Stimulated activated CD4-positive, alpha-beta T cell treated with anti-CD3 and anti-CD28 coated beads, Interleukin-4, amount 100 ng/mL, for 4 hours (primary cell): ENCODE measurements around the gene ELL2.

Experiments used
- DNase-seq, 2 experiments: peaks; one replicate each; pipeline ENCODE4 v3.0.0-alpha.2; 2020

Gene ELL2

DNA sequence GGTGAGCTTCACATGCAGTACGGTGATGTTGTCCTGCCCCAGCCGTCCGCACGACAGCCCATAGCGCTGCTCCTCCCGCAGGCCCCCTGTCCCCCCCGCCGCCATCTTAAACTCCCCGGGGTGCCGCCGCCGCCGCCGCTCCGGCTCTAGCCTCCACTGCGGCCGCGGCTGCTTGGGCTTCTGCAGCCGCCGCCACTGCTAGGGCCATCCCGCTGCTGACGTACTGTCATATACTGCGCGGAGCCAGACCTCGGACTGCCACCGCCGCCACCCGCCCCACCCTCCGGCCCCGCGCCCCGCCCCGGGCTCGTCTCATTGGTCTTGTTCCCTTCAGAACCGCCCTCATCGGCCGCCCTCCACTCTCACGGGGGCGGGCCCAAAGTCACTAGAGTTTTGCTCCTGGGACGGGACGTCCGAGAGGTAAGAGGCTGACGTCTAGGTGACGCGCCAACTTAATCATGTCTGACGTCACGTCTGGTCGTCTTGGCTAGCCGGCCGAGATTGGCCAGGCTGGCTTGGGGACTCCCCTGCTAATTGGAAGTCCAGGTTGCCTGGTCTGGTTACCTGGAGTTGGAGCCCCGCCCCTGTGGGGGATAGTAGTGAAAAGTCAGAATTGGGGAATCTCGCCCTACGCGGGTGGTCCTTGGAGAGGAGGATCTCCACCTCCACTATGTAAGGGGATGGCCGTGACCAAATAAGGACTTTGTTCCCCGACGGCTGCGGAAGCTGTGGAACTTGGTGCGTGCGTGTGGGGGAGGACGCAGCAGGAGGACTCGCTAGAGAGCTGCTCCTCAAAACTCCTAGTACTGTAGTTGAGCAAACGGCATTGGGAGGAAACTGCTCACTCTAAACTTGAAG is at the start of gene ELL2:
Gene ELL2 (minus strand): TSS at position 235 of the 858 bp plus-strand sequence. CDS start 130 bp downstream, at position 105.
- peak; percentile 96 to 97 for DNase-seq

DNA sequence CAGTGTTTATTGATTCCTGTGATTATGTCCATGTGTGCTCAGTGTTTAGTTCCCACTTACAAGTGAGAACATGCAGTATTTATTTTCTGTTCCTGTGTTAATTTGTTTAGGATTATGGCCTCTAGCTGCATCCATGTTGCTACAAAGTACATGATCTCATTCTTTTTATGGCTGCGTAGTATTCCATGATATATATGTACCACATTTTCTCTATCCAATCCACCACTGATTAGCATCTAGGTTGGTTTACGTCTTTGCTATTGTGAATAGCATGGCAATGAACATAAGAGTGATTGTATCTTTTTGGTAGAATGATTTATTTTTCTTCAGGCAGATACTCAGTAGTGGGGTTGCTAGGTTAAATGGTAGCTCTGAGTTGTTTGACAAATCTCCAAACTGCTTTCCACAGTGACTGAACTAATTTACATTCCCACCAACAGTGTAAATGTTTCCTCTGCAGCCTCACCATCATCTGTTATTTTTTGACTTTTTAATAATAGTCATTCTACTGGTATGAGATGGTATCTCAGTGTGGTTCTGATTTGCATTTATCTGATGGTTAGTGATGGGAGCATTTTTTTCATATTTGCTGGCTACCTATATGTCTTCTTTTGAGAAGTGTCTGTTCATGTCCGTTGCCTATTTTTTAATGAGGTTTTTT is 47.5 kb upstream of the ELL2 start:
- DNase-seq: no peak

DNA sequence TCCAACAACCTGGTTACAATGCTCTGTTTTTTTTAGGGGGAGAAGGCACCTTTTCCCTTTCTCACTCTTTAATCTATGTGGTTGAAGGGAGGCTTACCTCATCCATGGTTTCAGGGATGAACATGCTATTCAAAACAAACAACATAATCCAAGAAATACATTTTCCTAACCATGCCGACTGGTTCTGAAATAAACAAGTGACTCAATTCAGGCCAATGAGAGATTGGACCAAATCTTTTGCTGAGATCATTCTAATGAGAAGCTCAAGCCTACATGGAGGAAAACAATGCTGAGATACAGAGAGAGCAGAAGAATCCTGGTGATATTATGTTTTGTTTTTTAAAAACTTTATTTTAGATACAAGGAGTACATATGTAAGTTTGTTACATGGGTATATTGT is 46.8 kb upstream of the ELL2 start:
- no peak for DNase-seq

DNA sequence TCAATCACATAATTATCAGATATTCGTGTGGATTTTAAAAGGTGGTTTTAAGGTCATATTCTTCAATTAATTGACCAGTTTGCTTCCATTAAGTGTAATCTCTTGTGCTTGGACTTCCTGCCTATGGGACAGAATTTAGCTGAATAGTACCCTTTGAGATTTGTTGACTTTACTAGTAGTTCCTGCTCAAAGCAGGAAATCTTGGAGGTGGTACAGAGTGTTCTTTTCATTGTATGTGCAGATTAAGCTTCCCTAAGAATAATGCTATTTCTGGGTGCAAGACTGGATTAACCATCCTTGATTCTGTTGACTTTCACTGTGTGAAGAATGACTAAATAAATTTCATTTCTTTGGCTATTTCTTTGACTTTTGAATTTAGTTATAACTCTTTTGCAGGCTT is 45.4 kb upstream of the ELL2 start:
- DNase-seq: no peak

DNA sequence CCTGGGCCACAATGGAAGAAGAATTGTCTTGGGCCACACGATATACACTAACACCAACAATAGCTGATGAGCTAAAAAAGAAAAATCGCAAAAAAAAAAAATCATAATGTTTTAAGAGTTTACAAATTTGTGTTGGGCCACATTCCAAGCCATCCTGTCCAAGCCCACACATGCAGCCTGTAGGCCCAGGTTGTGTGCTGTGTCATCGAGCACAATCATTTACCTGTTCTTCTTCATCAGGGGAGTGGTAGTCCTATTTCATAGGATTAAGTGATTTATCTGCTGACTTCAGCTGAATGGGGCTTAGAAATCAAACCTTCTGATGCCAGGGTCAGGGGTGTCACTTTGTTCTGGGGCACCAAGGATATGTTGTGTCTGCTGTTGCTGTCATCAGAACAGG is 44.6 kb upstream of the ELL2 start:
- no peak for DNase-seq

DNA sequence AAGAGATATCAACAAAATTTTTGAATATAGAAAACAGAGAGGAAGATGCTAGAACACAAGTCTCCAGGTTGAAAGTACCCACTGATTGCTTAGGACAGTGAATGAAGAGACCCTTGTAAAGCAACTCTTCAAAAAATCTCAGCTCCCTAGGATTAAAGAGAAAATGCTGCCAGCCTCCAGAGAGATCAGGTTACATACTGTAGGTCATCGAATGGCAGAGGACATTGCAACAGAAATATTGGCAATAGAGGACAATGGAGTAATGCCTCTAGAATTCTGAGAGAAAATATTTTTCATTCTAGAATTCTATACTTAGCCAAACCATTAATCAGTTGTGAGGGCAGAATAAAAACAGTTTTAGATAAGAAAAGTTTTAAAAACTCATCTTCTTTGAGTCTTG is 43.1 kb upstream of the ELL2 start:
- DNase-seq: no peak

DNA sequence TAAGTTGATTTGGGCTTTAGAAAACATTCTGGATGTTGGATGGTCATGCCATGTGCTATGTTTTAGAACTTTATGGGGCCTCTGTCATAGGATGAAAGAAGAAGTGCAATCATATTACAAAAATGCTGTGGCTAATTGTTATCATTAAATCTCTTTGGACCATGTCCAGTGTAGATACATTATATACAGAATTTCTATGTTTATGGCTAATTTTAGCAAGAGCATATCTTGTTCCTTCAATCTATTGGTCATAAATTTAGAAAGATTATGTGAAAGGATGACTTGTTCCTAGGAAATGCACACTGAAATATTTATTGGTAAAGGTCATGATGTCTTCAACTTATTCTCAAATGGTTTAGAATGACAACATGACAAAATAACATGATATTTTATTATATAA is 42.4 kb upstream of the ELL2 start:
- no peak for DNase-seq

DNA sequence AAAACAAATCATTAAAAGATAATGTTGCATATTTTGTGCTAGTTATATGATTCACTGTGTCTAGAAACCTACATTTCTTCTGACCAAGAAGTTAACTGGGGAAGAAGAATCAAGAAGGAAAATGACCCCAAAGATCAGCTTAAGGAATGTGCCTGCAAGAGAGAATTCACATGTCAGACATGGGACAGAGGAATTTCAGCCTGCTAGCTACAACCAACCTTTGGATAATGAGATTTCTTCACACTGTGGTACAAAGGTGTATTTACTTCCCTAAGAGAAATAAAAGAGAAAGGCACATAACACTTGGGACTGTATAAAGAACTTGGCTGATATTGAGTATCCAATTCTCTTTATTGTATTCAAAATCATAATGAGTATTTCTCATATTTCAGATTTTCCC is 39.6 kb upstream of the ELL2 start:
- DNase-seq: no peak

DNA sequence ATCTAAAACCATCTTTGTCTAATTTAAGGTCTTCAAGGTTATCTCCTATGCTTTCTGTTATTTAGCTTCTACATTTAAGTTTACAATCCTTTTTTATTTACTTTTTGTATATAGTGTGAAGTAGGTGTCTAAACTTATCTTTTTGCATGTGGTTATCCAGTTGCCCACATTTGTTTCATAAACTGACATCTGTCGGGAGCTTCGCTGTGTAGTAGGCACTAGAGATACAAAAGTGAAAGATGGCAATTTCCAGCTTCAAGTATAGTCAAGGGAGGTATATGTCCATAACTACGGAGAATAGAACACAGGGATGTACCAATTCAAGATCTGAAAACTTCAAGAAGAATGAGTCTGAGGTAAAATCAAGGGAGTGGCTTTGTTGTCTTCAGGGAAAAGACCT is 38.7 kb upstream of the ELL2 start:
- no peak for DNase-seq

DNA sequence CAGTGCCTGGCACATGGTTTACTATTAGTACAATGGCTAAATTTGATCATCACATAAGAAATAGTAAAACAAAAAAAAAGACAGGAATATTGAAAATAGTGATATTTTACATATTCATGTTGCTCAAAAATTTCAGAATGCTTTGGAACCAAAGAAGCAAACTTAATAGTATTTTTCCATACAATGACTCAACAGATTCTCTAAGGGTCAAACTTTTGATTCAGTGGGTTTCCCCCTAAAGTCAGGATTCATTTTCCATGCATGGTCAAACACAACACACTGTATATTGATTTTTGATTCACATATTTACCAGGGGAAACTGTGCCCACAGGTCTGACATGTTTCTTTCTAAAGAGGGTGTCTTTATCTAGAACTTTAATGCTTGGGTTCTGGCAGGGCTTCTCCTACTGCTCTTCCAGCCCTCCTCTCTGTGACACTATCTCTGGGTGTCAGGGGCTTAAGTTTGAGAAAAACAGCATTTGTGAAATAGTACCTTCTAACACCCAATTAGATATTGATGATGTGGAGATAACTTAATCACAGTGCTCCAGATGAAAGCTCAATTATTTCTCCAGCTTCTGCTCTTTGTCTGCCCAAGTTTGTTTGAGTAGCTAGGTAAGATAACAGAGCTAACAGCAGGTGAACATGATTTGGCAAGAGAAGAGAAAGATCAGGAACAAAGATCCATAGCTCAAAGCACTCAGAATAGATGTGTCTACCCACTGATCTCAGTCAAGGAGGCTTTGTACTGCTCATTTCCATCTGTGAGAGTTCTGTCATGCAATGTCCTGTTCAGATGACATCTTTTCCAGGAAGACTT is 35.5 kb upstream of the ELL2 start:
- DNase-seq: no peak

DNA sequence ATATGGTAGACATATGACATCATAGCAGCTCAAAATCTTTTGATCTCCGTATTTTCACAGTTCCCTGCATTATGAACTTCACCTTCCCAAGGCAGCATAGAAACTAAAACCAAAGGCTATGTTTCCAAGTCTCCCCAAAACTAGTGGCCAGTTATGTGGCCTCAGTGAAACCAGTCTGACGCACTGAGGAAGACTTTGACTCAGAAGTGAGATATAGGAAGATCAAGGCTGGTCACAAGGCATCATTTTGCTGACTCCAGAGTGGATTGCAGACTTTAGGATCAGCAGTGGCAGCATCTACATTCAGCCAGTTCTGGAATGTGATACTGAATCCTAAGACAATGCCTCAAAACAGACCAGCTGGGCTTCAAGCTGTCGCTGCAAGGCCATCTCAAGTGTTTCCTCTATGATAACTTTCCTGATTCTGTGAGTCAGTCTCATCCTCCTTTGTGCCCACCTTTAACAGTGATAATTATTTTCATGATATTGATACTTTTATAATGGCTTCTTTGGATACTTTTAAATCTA is 34.4 kb upstream of the ELL2 start:
- DNase-seq: no peak

DNA sequence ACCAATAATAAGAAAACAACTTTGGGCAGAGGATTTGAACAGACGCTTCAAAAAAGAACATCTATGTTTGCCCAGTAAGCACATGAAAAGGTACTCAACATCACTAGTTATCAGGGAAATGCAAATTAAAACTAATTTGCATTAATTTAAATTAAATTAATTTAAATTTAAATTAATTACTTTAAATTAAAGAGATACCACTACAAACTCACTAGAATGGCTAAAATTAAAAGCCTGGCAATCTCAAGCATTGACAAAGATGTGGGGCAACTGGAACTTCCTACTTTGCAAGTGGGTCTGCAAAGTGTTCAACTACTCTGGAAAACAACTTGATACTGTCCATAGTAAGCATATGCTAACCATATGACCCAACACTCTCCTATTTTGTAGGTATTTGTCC is 32.1 kb upstream of the ELL2 start:
- DNase-seq: no peak

DNA sequence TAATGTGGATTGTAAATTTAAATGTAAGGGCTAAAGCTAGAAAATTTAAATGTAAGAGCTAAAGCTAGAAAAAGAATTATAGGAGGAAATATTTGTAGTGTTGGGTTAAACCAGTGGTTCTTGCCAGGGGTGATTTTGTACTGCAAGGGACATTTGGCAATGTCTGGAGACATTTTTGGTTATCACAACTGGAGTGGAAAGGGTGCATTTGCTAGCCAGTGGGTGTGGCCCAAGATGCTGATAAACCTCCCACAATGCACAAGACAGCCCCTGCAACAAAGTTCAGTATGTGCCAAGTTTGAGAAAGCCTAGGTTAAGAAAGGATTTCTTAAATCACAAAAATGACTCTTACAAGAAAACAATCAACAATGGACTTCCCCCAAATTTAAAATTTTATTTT is 31.6 kb upstream of the ELL2 start:
- no peak for DNase-seq

DNA sequence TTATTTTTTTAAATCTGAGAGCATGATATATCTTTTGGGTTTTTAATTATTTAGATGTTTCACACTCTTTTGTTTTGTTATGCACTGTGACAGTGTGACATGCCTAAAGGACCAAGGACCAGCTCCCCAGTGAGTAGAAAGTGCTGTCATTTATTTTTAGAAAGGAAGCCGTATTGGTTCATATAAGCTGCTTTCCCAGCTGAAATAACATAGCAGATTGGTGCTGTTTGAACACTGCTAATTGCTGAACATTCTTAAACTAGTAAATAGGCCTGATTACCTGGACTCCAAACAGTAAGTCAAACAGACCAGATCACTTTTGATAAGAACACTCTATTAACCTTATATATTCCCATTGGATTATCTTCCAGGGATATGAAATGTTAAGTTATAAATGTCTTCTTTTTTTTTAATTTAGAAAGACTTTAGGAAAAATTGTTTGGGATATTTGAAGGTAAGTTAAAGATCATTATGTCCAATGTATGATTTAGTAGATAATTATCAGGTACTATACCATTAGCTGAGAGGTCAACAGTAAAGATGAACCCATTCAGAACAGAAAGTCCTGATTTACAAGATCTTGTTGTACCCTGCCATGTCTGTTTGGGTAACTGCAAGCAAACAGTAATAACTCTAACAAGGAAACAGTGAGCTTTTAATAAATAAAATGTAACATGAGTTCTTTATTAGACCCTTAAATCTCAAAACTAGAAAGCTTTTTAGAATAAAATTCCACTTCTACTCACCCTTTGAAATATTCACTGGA is 27.8 kb upstream of the ELL2 start:
- no peak for DNase-seq

DNA sequence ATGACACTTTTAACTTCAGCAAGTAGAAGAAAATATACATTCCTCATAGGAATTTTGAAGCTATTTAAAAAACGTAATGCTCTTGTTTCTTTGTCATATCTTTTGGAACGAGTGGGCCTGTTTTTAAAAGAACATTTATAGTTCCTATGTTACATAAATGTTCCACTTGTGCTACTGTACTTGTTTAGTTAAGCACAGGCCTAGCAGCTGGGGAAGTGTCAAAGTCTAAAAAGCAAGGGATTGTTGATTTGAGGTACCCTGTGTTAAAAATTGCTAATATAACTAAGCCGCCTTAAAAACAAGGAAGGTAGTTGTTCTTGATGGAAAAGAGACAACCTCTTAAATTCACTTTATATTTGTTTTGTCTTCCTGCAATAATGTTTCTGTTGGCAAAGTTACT is 27.2 kb upstream of the ELL2 start:
- DNase-seq: no peak

DNA sequence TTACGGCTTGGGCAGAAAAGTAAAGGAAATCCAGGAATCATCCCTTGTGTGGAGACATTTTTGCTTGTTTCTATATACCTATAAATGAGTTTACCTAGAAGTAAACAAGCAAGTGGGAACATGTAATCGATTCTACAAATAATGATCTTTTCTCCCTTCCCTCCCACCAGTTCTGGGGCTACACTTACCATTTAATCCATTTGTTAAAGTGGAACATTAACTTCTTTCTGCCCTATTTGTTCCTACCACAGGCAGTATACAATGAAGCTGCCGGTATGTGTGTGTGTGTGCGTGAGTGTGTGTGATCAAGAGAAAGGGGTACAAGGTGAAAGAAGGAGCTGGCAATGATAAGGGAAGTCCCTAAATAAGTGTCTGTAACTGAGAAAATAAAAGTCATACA is 26.4 kb upstream of the ELL2 start:
- no peak for DNase-seq

DNA sequence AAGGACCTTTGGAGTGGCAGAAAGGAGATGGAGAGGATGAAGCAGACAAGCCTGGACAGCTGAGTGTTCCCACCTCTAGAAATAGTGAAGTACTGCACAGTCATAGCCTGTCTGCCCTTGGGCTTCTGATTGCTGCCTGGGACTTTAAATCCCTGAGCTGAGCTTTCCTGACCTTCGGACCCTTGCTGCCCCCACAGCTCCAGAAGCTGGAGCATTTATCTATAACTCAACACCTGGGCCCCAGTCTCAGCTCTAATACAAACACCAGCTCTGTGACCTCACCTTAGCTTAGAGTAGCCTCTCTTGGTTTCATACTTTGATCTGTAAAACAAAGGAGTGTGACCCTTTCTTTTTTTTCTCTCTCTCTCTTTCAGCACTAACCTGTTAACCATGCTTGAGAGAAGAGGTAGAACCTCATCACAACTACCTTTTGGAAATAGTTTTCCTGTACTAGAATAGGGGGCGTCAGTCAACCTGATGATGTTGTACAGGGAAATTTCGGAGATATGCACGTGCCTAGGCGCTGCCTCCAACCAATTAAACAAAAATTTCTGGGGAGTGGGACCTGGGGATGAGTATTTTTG is 25.4 kb upstream of the ELL2 start:
- no peak for DNase-seq

DNA sequence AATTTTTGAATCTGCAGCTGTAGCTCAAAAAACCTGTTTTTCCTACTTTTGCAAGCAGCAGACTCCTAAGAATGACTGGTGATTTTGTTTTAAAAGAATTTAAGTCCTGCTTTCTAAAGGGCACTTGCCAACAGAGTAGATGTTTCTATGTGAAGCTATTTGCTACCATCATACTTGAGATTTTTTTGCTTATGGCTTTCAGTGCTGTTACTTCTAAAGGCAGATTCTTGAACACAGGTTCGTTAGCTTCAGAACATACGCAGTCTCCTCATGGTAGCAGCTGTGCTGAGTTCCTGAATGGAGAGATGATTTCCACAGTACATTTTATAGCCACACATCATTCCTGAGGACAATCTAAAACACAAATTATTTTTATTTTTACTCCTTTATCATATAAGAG is 24.4 kb upstream of the ELL2 start:
- no peak for DNase-seq

DNA sequence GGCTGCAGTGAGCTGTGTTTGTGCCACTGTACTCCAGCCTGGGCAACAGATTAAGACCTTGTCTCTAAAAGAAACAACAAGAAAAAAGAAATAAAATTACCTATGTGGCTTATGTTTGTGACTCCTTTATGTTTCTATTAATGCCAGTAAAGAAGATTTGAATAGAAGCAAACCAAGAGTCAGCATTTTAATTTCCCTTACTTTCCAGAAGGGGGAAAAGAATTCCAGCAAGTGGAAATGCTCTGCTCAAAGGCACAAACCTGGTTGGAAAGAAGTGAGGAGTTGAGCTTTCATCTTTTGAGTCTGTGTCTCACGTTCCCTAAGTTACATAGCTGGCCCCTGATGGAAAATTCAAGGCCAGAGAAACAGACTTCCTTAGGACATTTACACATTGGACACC is 23.6 kb upstream of the ELL2 start:
- no peak for DNase-seq

DNA sequence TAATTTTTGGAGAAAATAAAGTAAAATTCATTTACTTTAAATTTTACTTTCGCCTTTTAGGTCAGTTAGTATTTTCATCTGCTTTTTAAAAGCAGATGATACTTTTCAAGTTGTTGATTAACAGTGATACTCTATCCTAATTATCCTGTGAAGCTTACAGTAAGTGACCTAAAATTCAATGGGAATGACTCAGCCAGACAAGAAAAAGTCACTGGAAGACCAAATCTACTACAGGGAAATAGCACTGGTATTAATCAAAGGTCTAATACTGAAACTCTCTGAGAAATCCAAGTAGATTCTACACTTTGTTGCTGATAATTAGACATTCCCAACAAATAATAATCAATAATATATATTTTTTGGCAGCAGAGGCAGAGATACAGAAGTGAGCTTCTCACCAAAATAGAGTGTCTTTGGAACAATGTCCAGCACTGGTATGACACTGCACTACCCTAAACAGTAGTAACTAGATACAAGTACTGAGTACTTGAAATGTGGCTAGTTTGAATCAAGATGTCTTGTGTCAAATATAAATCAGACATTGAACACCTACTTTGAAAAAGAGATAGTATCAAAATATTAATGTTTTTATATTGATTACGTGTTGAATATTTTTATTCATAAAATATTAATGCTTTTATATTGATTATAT is 22.8 kb upstream of the ELL2 start:
- no peak for DNase-seq

DNA sequence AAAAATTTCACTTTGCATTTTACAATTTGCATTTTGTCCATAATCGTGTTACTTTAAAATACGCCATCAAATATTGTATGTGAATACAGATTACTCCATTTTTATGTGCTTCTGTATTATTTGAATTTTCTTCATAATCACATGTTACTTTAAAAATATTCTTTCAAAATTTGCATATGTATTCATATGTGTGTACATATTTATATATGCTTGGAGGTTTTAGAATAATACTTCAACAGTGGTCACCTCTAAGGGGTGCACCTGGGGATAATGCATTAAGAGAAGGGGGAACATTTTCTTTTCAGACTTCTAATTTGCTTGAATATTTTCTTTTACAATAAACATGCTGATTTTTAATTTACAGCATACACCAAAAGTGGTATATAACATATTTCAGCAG is 21.9 kb upstream of the ELL2 start:
- DNase-seq: no peak

DNA sequence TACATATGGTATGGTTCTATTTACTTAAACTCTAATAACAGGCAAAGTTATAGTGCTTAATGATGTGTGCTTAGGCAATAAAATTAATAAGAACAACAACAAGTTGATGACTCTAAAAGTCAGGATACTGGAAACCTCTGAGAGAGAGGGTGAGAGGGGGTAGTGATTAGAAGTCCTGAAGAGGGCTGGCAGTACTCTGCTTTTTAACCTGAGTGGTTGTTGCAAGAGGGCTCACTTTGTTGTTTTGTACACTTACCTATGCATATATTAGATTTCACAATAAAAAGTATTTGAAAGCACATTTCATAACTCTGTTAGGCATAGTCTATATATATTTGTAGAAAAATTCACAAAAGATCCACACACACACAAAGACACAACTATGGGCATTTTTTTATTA is 21.4 kb upstream of the ELL2 start:
- DNase-seq: no peak
